HepG2 (cell line): ENCODE data around the gene CIBAR2. TPM values are rescaled to one million over a fixed set of nuclear protein-coding genes. Genes with fewer than 3 reads are reported as not detected.

Experiments
- ATAC-seq: fragments of 200-7000 bp; cut with Tn5 transposase; 3 replicates; pipeline ENCODE4 v1.9.1; 2020; ENCODE audit warnings: mild to moderate bottlenecking, moderate library complexity
- BruUV-seq: library from RNA; stranded (reverse); fragments of 400-500 nt; replicated peaks from 2 replicates; lab custom pipeline; 2021; lab: Mats Ljungman, UMichigan
- CTCF ChIA-PET: fragments of 300-600 bp; formaldehyde crosslinking; extraction: SDS; loops from one replicate; lab custom pipeline; 2021; ENCODE audit warnings: low total read pairs, inconsistent platforms, low intra/inter-chr PET ratio; lab: Yijun Ruan, JAX
- POLR2A ChIA-PET: fragments of 350-600 bp; sonication (Branson Sonifier 250); formaldehyde crosslinking; loops from one replicate; lab custom pipeline; 2020; ENCODE audit warnings: antibody characterized with exemption, inconsistent platforms; lab: Yijun Ruan, JAX
- DNase-seq: peaks from one replicate; pipeline ENCODE4 v3.0.0-alpha.2; 2015; ENCODE audit warnings: low spot score
- FAIRE-seq: peaks from 3 replicates; lab custom pipeline; 2011; peaks lifted over from hg19 to GRCh38; lab: Jason Lieb, UNC
- H2AFZ ChIP-seq: one replicate; pipeline ENCODE4 v1.6.1; 2011; ENCODE audit warnings: low read length, inconsistent platforms
- H3K27ac ChIP-seq: fragments of 300-600 bp; 3 replicates; pipeline ENCODE4 v1.8.0; 2011; ENCODE audit warnings: mixed run types, mild to moderate bottlenecking, mixed read lengths, low read length, inconsistent platforms; ENCODE audit not compliant: insufficient read depth; ENCODE audit errors: extremely low read length
- H3K27me3 ChIP-seq, 2 experiments: fragments of 200-600 bp in 1 of 2; 2 replicates in 1 of 2; 3 replicates in 1 of 2; pipeline versions ENCODE4 v1.6.0 to v1.8.0; 2011; ENCODE audit warnings: low read length in 2 of 2, mild to moderate bottlenecking in 2 of 2, moderate library complexity in 2 of 2, inconsistent platforms in 1 of 2; ENCODE audit not compliant: insufficient read depth in 2 of 2, control insufficient read depth in 1 of 2
- H3K36me3 ChIP-seq, 2 experiments: fragments of 200-600 bp in 1 of 2; replicated peaks in 1 of 2; 2 replicates in 1 of 2; 3 replicates in 1 of 2; pipeline versions ENCODE4 v1.5.1 to v1.8.0; 2011; ENCODE audit warnings: low read length in 2 of 2, inconsistent platforms in 1 of 2; ENCODE audit not compliant: insufficient read depth in 2 of 2, control insufficient read depth in 1 of 2
- H3K4me1 ChIP-seq: 2 replicates; pipeline ENCODE4 v1.5.1; 2012; ENCODE audit warnings: low read length, inconsistent platforms; ENCODE audit not compliant: insufficient read depth
- H3K4me2 ChIP-seq: 2 replicates; pipeline ENCODE4 v1.6.0; 2011; ENCODE audit warnings: low read depth, low read length, inconsistent platforms
- H3K4me3 ChIP-seq, 3 experiments: fragments of 200-600 bp in 1 of 3; sonication (generic), shearing (Covaris generic) in 1 of 3; replicated peaks in 1 of 3; 2 replicates each; pipeline ENCODE4 v1.5.1; 2011 to 2016; ENCODE audit warnings: low read length in 3 of 3, inconsistent platforms in 2 of 3, low read depth in 2 of 3, mild to moderate bottlenecking in 2 of 3, control low read depth in 1 of 3, mixed read lengths in 1 of 3; ENCODE audit not compliant: insufficient read depth in 1 of 3
- H3K79me2 ChIP-seq: one replicate; pipeline ENCODE4 v1.6.1; 2011; ENCODE audit warnings: low read length, inconsistent platforms; ENCODE audit not compliant: insufficient read depth
- H3K9ac ChIP-seq: 2 replicates; pipeline ENCODE4 v1.6.0; 2011; ENCODE audit warnings: mild to moderate bottlenecking, low read depth, low read length, inconsistent platforms; ENCODE audit not compliant: insufficient read depth
- H3K9me3 ChIP-seq: 2 replicates; pipeline ENCODE4 v1.5.1; 2012; ENCODE audit warnings: mild to moderate bottlenecking, low read length
- H4K20me1 ChIP-seq: 2 replicates; pipeline ENCODE4 v1.6.0; 2011; ENCODE audit warnings: inconsistent platforms, mild to moderate bottlenecking, low read length, moderate library complexity; ENCODE audit not compliant: insufficient read depth
- FOXJ3 ChIP-seq: sonication (generic); formaldehyde crosslinking; IDR thresholded peaks from 2 replicates; pipeline ENCODE4 v1.4.0; 2020; ENCODE audit warnings: missing genetic modification reagents, mild to moderate bottlenecking, borderline replicate concordance
- IRF2 ChIP-seq: IDR thresholded peaks from 2 replicates; pipeline ENCODE4 v1.6.1; 2018; ENCODE audit warnings: missing genetic modification reagents, missing compliant biosample characterization
- KDM1A ChIP-seq: IDR thresholded peaks from 2 replicates; pipeline ENCODE4 v1.6.1; 2016; ENCODE audit warnings: missing compliant biosample characterization
- ZNF260 ChIP-seq: sonication (generic); formaldehyde crosslinking; IDR thresholded peaks from 2 replicates; pipeline ENCODE4 v1.4.0; 2020; ENCODE audit warnings: missing genetic modification reagents, low read depth, mild to moderate bottlenecking, borderline replicate concordance
- WGBS: methylation state at CpG from one replicate; pipeline ENCODE4 v1.1.6; 2017; ENCODE audit warnings: low lambda C conversion rate; 5-methylcytosine and 5-hydroxymethylcytosine counted together
- in situ Hi-C: cut with HindIII; loops from 2 replicates; pipeline ENCODE4 v1.10.0; 2017; ENCODE audit warnings: low pct_unique_long_range_greater_than_20kb; ENCODE audit not compliant: extremely low pct_ligation_motif_present
- intact Hi-C: fragments of 100-400 bp; cut with micrococcal nuclease; formaldehyde crosslinking; loops from one replicate; pipeline ENCODE4 v1.10.0; 2022; ENCODE audit not compliant: unreplicated experiment
- polyA plus RNA-seq, 8 experiments: library from polyadenylated mRNA; depleted of rRNA in 3 of 8; stranded (reverse) in 7 of 8; unstranded in 1 of 8; fragments of >200 nt; fragmentation: Illumina TruSeq in 4 of 8; extraction: Trizol in 4 of 8; gene quantifications; 2 replicates each; pipeline versions ENCODE4 v1.2.1 to v1.2.3, GENCODE V29; 2011 to 2016; ENCODE audit warnings: low read depth in 4 of 8, missing spikeins in 1 of 8, mixed read lengths in 1 of 8; ENCODE audit not compliant: insufficient read depth in 1 of 8
- total RNA-seq, 5 experiments: library from RNA; depleted of rRNA; stranded (reverse); fragments of >200 nt; fragmentation: Illumina TruSeq; extraction: Trizol; gene quantifications; 2 replicates each; pipeline ENCODE4 v1.2.3, GENCODE V29; 2016; ENCODE audit warnings: low read depth in 1 of 5
- TF ChIP-seq, protein P1 (sequence below): fragments of 450-650 bp; IDR thresholded peaks from 2 replicates; pipeline ENCODE4 v1.6.1; 2016
- TF ChIP-seq, protein P2 (sequence below): sonication (generic); formaldehyde crosslinking; IDR thresholded peaks from 2 replicates; pipeline ENCODE4 v1.8.0; 2022; ENCODE audit warnings: missing genetic modification reagents, mild to moderate bottlenecking, borderline replicate concordance
- TF ChIP-seq, protein P3 (sequence below): sonication (generic); formaldehyde crosslinking; IDR thresholded peaks from 2 replicates; pipeline ENCODE4 v1.5.0; 2020; ENCODE audit warnings: mild to moderate bottlenecking, missing genetic modification reagents
- TF ChIP-seq, protein P4 (sequence below): sonication (generic); formaldehyde crosslinking; IDR thresholded peaks from 2 replicates; pipeline ENCODE4 v1.5.1; 2020; ENCODE audit warnings: mild to moderate bottlenecking, missing genetic modification reagents, borderline replicate concordance
- TF ChIP-seq, protein P5 (sequence below): sonication (generic); formaldehyde crosslinking; IDR thresholded peaks from 2 replicates; pipeline ENCODE4 v1.9.0; 2022; ENCODE audit warnings: missing genetic modification reagents, mild to moderate bottlenecking, borderline replicate concordance

CIBAR2 gene
- total and polyA plus RNA-seq, 2 of the 13 experiments (the other 11 are each of a cell fraction or from before 2014, with no cell fraction given) = not detected

DNA sequence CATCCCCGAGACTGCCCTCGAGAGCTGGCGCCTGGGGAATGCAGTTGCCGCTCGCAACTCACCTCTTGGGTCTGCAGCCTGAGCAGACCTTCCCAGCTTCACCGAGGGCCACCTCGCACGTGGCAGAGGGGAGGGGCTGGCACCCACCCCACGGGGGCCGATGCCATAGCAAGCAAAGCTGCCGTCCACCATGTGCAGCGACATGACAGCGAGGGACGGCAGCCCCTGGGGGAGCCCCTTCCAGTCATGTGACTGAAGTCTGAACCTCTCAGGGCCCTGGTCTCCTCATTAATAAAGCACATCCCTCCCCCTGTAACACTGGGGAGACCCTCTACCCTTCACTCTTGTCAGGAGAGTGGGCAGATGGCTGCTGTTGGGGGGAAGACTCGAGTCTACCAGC is 30.5 kb downstream of the CIBAR2 start:
- Histone ChIP-seq H3K36me3 (no peaks in the 10 kb centered on the region), H2AFZ (no peak overlapping the region), H3K9ac (no peak overlapping the region), H3K9me3 (no peaks in the 10 kb centered on the region), H3K27me3 (peaks cover 25 to 74% of the 10 kb centered on the region in 2 experiments), H3K4me2 (no peak overlapping the region), H3K4me1 (peaks cover 2% of the 10 kb centered on the region; the same call in 1 of the 2 replicates), H3K4me3 (no peak overlapping the region), H4K20me1 (no peaks in the 10 kb centered on the region), H3K27ac (no peak overlapping the region), H3K79me2 (no peaks in the 10 kb centered on the region)
- no peak for FAIRE-seq
- POLR2A ChIA-PET = no interaction called here
- DNase-seq = no peak
- ATAC-seq = no peak
- TF ChIP-seq ZNF260 = no peak
- TF ChIP-seq, protein P1, sequence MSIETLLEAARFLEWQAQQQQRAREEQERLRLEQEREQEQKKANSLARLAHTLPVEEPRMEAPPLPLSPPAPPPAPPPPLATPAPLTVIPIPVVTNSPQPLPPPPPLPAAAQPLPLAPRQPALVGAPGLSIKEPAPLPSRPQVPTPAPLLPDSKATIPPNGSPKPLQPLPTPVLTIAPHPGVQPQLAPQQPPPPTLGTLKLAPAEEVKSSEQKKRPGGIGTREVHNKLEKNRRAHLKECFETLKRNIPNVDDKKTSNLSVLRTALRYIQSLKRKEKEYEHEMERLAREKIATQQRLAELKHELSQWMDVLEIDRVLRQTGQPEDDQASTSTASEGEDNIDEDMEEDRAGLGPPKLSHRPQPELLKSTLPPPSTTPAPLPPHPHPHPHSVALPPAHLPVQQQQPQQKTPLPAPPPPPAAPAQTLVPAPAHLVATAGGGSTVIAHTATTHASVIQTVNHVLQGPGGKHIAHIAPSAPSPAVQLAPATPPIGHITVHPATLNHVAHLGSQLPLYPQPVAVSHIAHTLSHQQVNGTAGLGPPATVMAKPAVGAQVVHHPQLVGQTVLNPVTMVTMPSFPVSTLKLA = peak; percentile 34; the same call in 1 of the 2 replicates
- CTCF ChIA-PET = no interaction called here
- intact Hi-C loops (no loop called here), in situ Hi-C loops (no loop called here)
- no TSS peak for BruUV-seq
- WGBS = 55% methylated on average over 11 of the region's 15 CpGs

DNA sequence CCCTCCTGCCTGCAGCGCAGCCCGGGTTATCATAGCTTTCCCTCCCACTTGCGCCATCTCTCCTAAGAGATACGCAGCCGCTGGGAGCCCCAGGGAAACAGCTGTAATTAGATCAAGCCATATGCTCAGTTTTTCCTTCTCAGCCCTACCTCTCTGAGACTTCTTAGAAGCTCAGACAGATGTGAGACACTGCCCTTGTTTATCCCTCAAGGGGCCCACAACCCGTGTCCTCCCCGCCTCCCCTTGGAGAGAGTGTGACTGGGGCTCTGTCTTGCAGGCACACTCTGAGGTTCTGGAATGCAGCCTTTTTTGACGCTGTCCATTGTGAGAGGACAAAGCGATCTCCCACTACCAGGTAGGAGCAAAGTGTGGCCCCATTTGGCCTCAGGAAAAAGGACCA is 31.2 kb downstream of the CIBAR2 start:
- H3K27me3 ChIP-seq = peaks cover 27 to 71% of the 10 kb centered on the region in 2 experiments
- no peak overlapping the region for H3K27ac ChIP-seq
- H3K9ac ChIP-seq = no peak overlapping the region
- H4K20me1 ChIP-seq = no peaks in the 10 kb centered on the region
- DNase-seq (no peak), ATAC-seq (no peak), FAIRE-seq (no peak)
- no peaks in the 10 kb centered on the region for H3K79me2 ChIP-seq
- BruUV-seq = no TSS peak
- H3K9me3 ChIP-seq = no peaks in the 10 kb centered on the region
- H3K4me2 ChIP-seq = no peak overlapping the region
- WGBS = 41% methylated on average over 9 of the region's 9 CpGs
- in situ Hi-C loops = no loop called here
- no peak overlapping the region for H3K4me3 ChIP-seq
- TF ChIP-seq, protein P2, sequence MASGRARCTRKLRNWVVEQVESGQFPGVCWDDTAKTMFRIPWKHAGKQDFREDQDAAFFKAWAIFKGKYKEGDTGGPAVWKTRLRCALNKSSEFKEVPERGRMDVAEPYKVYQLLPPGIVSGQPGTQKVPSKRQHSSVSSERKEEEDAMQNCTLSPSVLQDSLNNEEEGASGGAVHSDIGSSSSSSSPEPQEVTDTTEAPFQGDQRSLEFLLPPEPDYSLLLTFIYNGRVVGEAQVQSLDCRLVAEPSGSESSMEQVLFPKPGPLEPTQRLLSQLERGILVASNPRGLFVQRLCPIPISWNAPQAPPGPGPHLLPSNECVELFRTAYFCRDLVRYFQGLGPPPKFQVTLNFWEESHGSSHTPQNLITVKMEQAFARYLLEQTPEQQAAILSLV (CRISPR knock-in tag) = no peak
- no peak for TF ChIP-seq IRF2 (CRISPR knock-in tag)
- TF ChIP-seq, protein P3, sequence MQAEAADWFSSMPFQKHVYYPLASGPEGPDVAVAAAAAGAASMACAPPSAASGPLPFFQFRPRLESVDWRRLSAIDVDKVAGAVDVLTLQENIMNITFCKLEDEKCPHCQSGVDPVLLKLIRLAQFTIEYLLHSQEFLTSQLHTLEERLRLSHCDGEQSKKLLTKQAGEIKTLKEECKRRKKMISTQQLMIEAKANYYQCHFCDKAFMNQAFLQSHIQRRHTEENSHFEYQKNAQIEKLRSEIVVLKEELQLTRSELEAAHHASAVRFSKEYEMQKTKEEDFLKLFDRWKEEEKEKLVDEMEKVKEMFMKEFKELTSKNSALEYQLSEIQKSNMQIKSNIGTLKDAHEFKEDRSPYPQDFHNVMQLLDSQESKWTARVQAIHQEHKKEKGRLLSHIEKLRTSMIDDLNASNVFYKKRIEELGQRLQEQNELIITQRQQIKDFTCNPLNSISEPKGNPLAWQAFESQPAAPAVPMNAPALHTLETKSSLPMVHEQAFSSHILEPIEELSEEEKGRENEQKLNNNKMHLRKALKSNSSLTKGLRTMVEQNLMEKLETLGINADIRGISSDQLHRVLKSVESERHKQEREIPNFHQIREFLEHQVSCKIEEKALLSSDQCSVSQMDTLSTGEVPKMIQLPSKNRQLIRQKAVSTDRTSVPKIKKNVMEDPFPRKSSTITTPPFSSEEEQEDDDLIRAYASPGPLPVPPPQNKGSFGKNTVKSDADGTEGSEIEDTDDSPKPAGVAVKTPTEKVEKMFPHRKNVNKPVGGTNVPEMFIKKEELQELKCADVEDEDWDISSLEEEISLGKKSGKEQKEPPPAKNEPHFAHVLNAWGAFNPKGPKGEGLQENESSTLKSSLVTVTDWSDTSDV (CRISPR knock-in tag) = 0 out of 2 replicates have a peak, but pooled peaks have one; percentile 32
- no peak for TF ChIP-seq FOXJ3 (CRISPR knock-in tag)
- no peak for TF ChIP-seq KDM1A (CRISPR knock-in tag)
- TF ChIP-seq, protein P4, sequence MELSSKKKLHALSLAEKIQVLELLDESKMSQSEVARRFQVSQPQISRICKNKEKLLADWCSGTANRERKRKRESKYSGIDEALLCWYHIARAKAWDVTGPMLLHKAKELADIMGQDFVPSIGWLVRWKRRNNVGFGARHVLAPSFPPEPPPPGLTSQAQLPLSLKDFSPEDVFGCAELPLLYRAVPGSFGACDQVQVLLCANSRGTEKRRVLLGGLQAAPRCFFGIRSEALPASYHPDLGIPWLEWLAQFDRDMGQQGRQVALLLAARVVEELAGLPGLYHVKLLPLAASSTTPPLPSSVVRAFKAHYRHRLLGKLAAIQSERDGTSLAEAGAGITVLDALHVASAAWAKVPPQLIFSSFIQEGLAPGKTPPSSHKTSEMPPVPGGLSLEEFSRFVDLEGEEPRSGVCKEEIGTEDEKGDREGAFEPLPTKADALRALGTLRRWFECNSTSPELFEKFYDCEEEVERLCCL (CRISPR knock-in tag) = no peak
- TF ChIP-seq, protein P5, sequence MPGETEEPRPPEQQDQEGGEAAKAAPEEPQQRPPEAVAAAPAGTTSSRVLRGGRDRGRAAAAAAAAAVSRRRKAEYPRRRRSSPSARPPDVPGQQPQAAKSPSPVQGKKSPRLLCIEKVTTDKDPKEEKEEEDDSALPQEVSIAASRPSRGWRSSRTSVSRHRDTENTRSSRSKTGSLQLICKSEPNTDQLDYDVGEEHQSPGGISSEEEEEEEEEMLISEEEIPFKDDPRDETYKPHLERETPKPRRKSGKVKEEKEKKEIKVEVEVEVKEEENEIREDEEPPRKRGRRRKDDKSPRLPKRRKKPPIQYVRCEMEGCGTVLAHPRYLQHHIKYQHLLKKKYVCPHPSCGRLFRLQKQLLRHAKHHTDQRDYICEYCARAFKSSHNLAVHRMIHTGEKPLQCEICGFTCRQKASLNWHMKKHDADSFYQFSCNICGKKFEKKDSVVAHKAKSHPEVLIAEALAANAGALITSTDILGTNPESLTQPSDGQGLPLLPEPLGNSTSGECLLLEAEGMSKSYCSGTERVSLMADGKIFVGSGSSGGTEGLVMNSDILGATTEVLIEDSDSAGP = no peak
- TF ChIP-seq, all 625 proteins: peak for 1
- H2AFZ ChIP-seq = no peak overlapping the region
- intact Hi-C loops = no loop called here
- no peaks in the 10 kb centered on the region for H3K36me3 ChIP-seq
- ChIA-PET POLR2A (no interaction called here), CTCF (no interaction called here)
- no peaks in the 10 kb centered on the region for H3K4me1 ChIP-seq
